Measurements from ENCODE around the gene ZNF682. TPM values are rescaled to one million over a fixed set of nuclear protein-coding genes. Genes with fewer than 3 reads are reported as not detected.
"Not testable (repeated sequence)": the region's sequence is repeated elsewhere in the genome, so short reads cannot be mapped to it uniquely, and the experiment has no call there.

The ZNF682 gene
- total RNA-seq, 1 donor, result 2.2 TPM

- H3K4me3 ChIP-seq (ENCODE audit: insufficient read depth, low read length), result no peak overlapping the region
- H3K9me3 ChIP-seq (ENCODE audit: low read depth, low read length), result no peaks in the 10 kb centered on the region
- H4K20me1 ChIP-seq (ENCODE audit: insufficient read depth, low read length), result no peaks in the 10 kb centered on the region
- no peaks in the 10 kb centered on the region for H3K27me3 ChIP-seq (ENCODE audit: insufficient read depth, low read length)
- no peak for TF ChIP-seq CTCF (IDR thresholded peaks at IDR 0.05; ENCODE audit: extremely low read depth, low read depth, low read length)
- no peaks in the 10 kb centered on the region for H3K36me3 ChIP-seq (ENCODE audit: insufficient read depth, low read length)
- no peaks in the 10 kb centered on the region for H3K4me1 ChIP-seq (ENCODE audit: insufficient read depth, low read length)
- DNase-seq (ENCODE audit: insufficient read length, low spot score, missing footprints), result no peak
- no peaks in the 10 kb centered on the region for H3K79me2 ChIP-seq (ENCODE audit: insufficient read depth, low read length)
- no peak overlapping the region for H3K4me2 ChIP-seq (ENCODE audit: insufficient read depth, low read length)
- H3K27ac ChIP-seq (ENCODE audit: low read depth, low read length), result no peak overlapping the region
- H2AFZ ChIP-seq (ENCODE audit: low read length), result no peak overlapping the region
Observed at GRCh38 chr19:20070691-20071090, 31.4 kb upstream of the ZNF682 start.

GRCh38 chr19:20068559-20068958, 29.3 kb upstream of the ZNF682 start:
- not testable (repeated sequence) for H3K79me2 ChIP-seq (ENCODE audit: insufficient read depth, low read length)

GRCh38 chr19:20067943-20068342, 28.6 kb upstream of the ZNF682 start:
- H3K4me1 ChIP-seq (ENCODE audit: insufficient read depth, low read length), result no peaks in the 10 kb centered on the region
- TF ChIP-seq CTCF (IDR thresholded peaks at IDR 0.05; ENCODE audit: extremely low read depth, low read depth, low read length), result no peak
- no peaks in the 10 kb centered on the region for H3K9me3 ChIP-seq (ENCODE audit: low read depth, low read length)
- H2AFZ ChIP-seq (ENCODE audit: low read length), result no peak overlapping the region
- H3K27me3 ChIP-seq (ENCODE audit: insufficient read depth, low read length), result no peaks in the 10 kb centered on the region
- H3K4me3 ChIP-seq (ENCODE audit: insufficient read depth, low read length), result no peak overlapping the region
- H3K36me3 ChIP-seq (ENCODE audit: insufficient read depth, low read length), result no peaks in the 10 kb centered on the region
- no peak overlapping the region for H3K27ac ChIP-seq (ENCODE audit: low read depth, low read length)
- no peaks in the 10 kb centered on the region for H4K20me1 ChIP-seq (ENCODE audit: insufficient read depth, low read length)
- no peaks in the 10 kb centered on the region for H3K79me2 ChIP-seq (ENCODE audit: insufficient read depth, low read length)
- no peak for DNase-seq (ENCODE audit: insufficient read length, low spot score, missing footprints)
- no peak overlapping the region for H3K4me2 ChIP-seq (ENCODE audit: insufficient read depth, low read length)

More at GRCh38 chr19:20068559-20068958, 29.3 kb upstream of the ZNF682 start:
- not testable (repeated sequence) for DNase-seq (ENCODE audit: insufficient read length, low spot score, missing footprints); H3K9me3 ChIP-seq (ENCODE audit: low read depth, low read length); H3K4me3 ChIP-seq (ENCODE audit: insufficient read depth, low read length); H3K4me1 ChIP-seq (ENCODE audit: insufficient read depth, low read length); H3K27me3 ChIP-seq (ENCODE audit: insufficient read depth, low read length); H2AFZ ChIP-seq (ENCODE audit: low read length); H3K36me3 ChIP-seq (ENCODE audit: insufficient read depth, low read length); H3K27ac ChIP-seq (ENCODE audit: low read depth, low read length); H3K4me2 ChIP-seq (ENCODE audit: insufficient read depth, low read length); H4K20me1 ChIP-seq (ENCODE audit: insufficient read depth, low read length)

GRCh38 chr19:20066861-20067260, 27.6 kb upstream of the ZNF682 start:
- no peak for DNase-seq (ENCODE audit: insufficient read length, low spot score, missing footprints)
- H3K9me3 ChIP-seq (ENCODE audit: low read depth, low read length), result no peaks in the 10 kb centered on the region
- no peaks in the 10 kb centered on the region for H4K20me1 ChIP-seq (ENCODE audit: insufficient read depth, low read length)
- no peaks in the 10 kb centered on the region for H3K36me3 ChIP-seq (ENCODE audit: insufficient read depth, low read length)
- H3K4me2 ChIP-seq (ENCODE audit: insufficient read depth, low read length), result no peak overlapping the region
- no peaks in the 10 kb centered on the region for H3K79me2 ChIP-seq (ENCODE audit: insufficient read depth, low read length)
- no peaks in the 10 kb centered on the region for H3K4me1 ChIP-seq (ENCODE audit: insufficient read depth, low read length)
- no peak overlapping the region for H3K4me3 ChIP-seq (ENCODE audit: insufficient read depth, low read length)
- no peaks in the 10 kb centered on the region for H3K27me3 ChIP-seq (ENCODE audit: insufficient read depth, low read length)
- no peak overlapping the region for H3K27ac ChIP-seq (ENCODE audit: low read depth, low read length)
- no peak overlapping the region for H2AFZ ChIP-seq (ENCODE audit: low read length)
- no peak for TF ChIP-seq CTCF (IDR thresholded peaks at IDR 0.05; ENCODE audit: extremely low read depth, low read depth, low read length)
